Jurkat, Clone E6-1 (cell line): ENCODE data around the gene UST.
"Not testable (repeated sequence)": the region's sequence is repeated elsewhere in the genome, so short reads cannot be mapped to it uniquely, and the experiment has no call there.

Experiments
- DNase-seq: peaks from one replicate; pipeline ENCODE4 v3.0.0-alpha.2; 2011; ENCODE audit warnings: low read depth, low spot score
- H3K4me3 ChIP-seq: 2 replicates; pipeline ENCODE4 v1.5.1; 2011; ENCODE audit warnings: mild to moderate bottlenecking, low read length, control low read depth, moderate library complexity

Gene UST

GRCh38 chr6:148912252-148912651 is 165.4 kb downstream of the UST start:
- no peak for DNase-seq
- no peak overlapping the region for H3K4me3 ChIP-seq

- DNase-seq, result no peak
- no peak overlapping the region for H3K4me3 ChIP-seq
Measured at GRCh38 chr6:148915810-148916209, 169.0 kb downstream of the UST start.

- not testable (repeated sequence) for DNase-seq, H3K4me3 ChIP-seq
Measured at GRCh38 chr6:148916485-148916884, 169.7 kb downstream of the UST start.

- H3K4me3 ChIP-seq, result no peak overlapping the region
- no peak for DNase-seq
Measured at GRCh38 chr6:148924226-148925012, 177.6 kb downstream of the UST start.

- H3K4me3 ChIP-seq, result no peak overlapping the region
- no peak for DNase-seq
Measured at GRCh38 chr6:148925701-148926100, 178.9 kb downstream of the UST start.

GRCh38 chr6:148926478-148926877 is 179.6 kb downstream of the UST start:
- no peak for DNase-seq

GRCh38 chr6:148927586-148927985 is 180.8 kb downstream of the UST start:
- no peak overlapping the region for H3K4me3 ChIP-seq

More at GRCh38 chr6:148926478-148926877, 179.6 kb downstream of the UST start:
- H3K4me3 ChIP-seq, result no peak overlapping the region

GRCh38 chr6:148928811-148929210 is 182.0 kb downstream of the UST start:
- no peak overlapping the region for H3K4me3 ChIP-seq
- DNase-seq, result no peak

More at GRCh38 chr6:148927586-148927985, 180.8 kb downstream of the UST start:
- DNase-seq, result no peak

- H3K4me3 ChIP-seq, result no peak overlapping the region
- DNase-seq, result no peak
Measured at GRCh38 chr6:148932208-148932607, 185.4 kb downstream of the UST start.

- H3K4me3 ChIP-seq, result no peak overlapping the region
- DNase-seq, result no peak
Measured at GRCh38 chr6:148932731-148933130, 185.9 kb downstream of the UST start.

- no peak for DNase-seq
- no peak overlapping the region for H3K4me3 ChIP-seq
Measured at GRCh38 chr6:148934539-148934938, 187.7 kb downstream of the UST start.

GRCh38 chr6:148934961-148935360 is 188.1 kb downstream of the UST start:
- DNase-seq, result no peak

GRCh38 chr6:148935705-148936435 is 189.0 kb downstream of the UST start:
- H3K4me3 ChIP-seq, result no peak overlapping the region
- no peak for DNase-seq

More at GRCh38 chr6:148934961-148935360, 188.1 kb downstream of the UST start:
- no peak overlapping the region for H3K4me3 ChIP-seq

GRCh38 chr6:148943451-148943850 is 196.6 kb downstream of the UST start:
- no peak for DNase-seq
- H3K4me3 ChIP-seq, result no peak overlapping the region

- DNase-seq, result no peak
- no peak overlapping the region for H3K4me3 ChIP-seq
Measured at GRCh38 chr6:148944608-148945007, 197.8 kb downstream of the UST start.

GRCh38 chr6:148945301-148946021 is 198.6 kb downstream of the UST start:
- no peak overlapping the region for H3K4me3 ChIP-seq

GRCh38 chr6:148947621-148948444 is 201.0 kb downstream of the UST start:
- peak; percentile 67 for DNase-seq
- H3K4me3 ChIP-seq, result no peak overlapping the region

More at GRCh38 chr6:148945301-148946021, 198.6 kb downstream of the UST start:
- no peak for DNase-seq

GRCh38 chr6:148951662-148952061 is 204.8 kb downstream of the UST start:
- H3K4me3 ChIP-seq, result no peak overlapping the region
- no peak for DNase-seq
